HepG2 (cell line): ENCODE data around the gene UNC13D. TPM values are rescaled to one million over a fixed set of nuclear protein-coding genes. Genes with fewer than 3 reads are reported as not detected.

Experiments
- ATAC-seq: fragments of 200-7000 bp; cut with Tn5 transposase; 3 replicates; pipeline ENCODE4 v1.9.1; 2020; ENCODE audit warnings: mild to moderate bottlenecking, moderate library complexity
- BruUV-seq: library from RNA; stranded (reverse); fragments of 400-500 nt; replicated peaks from 2 replicates; lab custom pipeline; 2021; lab: Mats Ljungman, UMichigan
- CTCF ChIA-PET: fragments of 300-600 bp; formaldehyde crosslinking; extraction: SDS; loops from one replicate; lab custom pipeline; 2021; ENCODE audit warnings: low total read pairs, inconsistent platforms, low intra/inter-chr PET ratio; lab: Yijun Ruan, JAX
- POLR2A ChIA-PET: fragments of 350-600 bp; sonication (Branson Sonifier 250); formaldehyde crosslinking; loops from one replicate; lab custom pipeline; 2020; ENCODE audit warnings: antibody characterized with exemption, inconsistent platforms; lab: Yijun Ruan, JAX
- DNase-seq: peaks from one replicate; pipeline ENCODE4 v3.0.0-alpha.2; 2015; ENCODE audit warnings: low spot score
- FAIRE-seq: peaks from 3 replicates; lab custom pipeline; 2011; peaks lifted over from hg19 to GRCh38; lab: Jason Lieb, UNC
- H2AFZ ChIP-seq: one replicate; pipeline ENCODE4 v1.6.1; 2011; ENCODE audit warnings: low read length, inconsistent platforms
- H3K27ac ChIP-seq: fragments of 300-600 bp; 3 replicates; pipeline ENCODE4 v1.8.0; 2011; ENCODE audit warnings: mixed run types, mild to moderate bottlenecking, mixed read lengths, low read length, inconsistent platforms; ENCODE audit not compliant: insufficient read depth; ENCODE audit errors: extremely low read length
- H3K27me3 ChIP-seq, 2 experiments: fragments of 200-600 bp in 1 of 2; 2 replicates in 1 of 2; 3 replicates in 1 of 2; pipeline versions ENCODE4 v1.6.0 to v1.8.0; 2011; ENCODE audit warnings: low read length in 2 of 2, mild to moderate bottlenecking in 2 of 2, moderate library complexity in 2 of 2, inconsistent platforms in 1 of 2; ENCODE audit not compliant: insufficient read depth in 2 of 2, control insufficient read depth in 1 of 2
- H3K36me3 ChIP-seq, 2 experiments: fragments of 200-600 bp in 1 of 2; replicated peaks in 1 of 2; 2 replicates in 1 of 2; 3 replicates in 1 of 2; pipeline versions ENCODE4 v1.5.1 to v1.8.0; 2011; ENCODE audit warnings: low read length in 2 of 2, inconsistent platforms in 1 of 2; ENCODE audit not compliant: insufficient read depth in 2 of 2, control insufficient read depth in 1 of 2
- H3K4me1 ChIP-seq: 2 replicates; pipeline ENCODE4 v1.5.1; 2012; ENCODE audit warnings: low read length, inconsistent platforms; ENCODE audit not compliant: insufficient read depth
- H3K4me2 ChIP-seq: 2 replicates; pipeline ENCODE4 v1.6.0; 2011; ENCODE audit warnings: low read depth, low read length, inconsistent platforms
- H3K4me3 ChIP-seq, 3 experiments: fragments of 200-600 bp in 1 of 3; sonication (generic), shearing (Covaris generic) in 1 of 3; replicated peaks in 1 of 3; 2 replicates each; pipeline ENCODE4 v1.5.1; 2011 to 2016; ENCODE audit warnings: low read length in 3 of 3, inconsistent platforms in 2 of 3, low read depth in 2 of 3, mild to moderate bottlenecking in 2 of 3, control low read depth in 1 of 3, mixed read lengths in 1 of 3; ENCODE audit not compliant: insufficient read depth in 1 of 3
- H3K79me2 ChIP-seq: one replicate; pipeline ENCODE4 v1.6.1; 2011; ENCODE audit warnings: low read length, inconsistent platforms; ENCODE audit not compliant: insufficient read depth
- H3K9ac ChIP-seq: 2 replicates; pipeline ENCODE4 v1.6.0; 2011; ENCODE audit warnings: mild to moderate bottlenecking, low read depth, low read length, inconsistent platforms; ENCODE audit not compliant: insufficient read depth
- H3K9me3 ChIP-seq: 2 replicates; pipeline ENCODE4 v1.5.1; 2012; ENCODE audit warnings: mild to moderate bottlenecking, low read length
- H4K20me1 ChIP-seq: 2 replicates; pipeline ENCODE4 v1.6.0; 2011; ENCODE audit warnings: inconsistent platforms, mild to moderate bottlenecking, low read length, moderate library complexity; ENCODE audit not compliant: insufficient read depth
- AGO2 ChIP-seq: fragments of 200-400 bp; formaldehyde crosslinking; optimal IDR thresholded peaks from 2 replicates; pipeline ENCODE3; 2017; ENCODE audit warnings: mild to moderate bottlenecking, low read depth, low read length, moderate library complexity
- ELF3 ChIP-seq: IDR thresholded peaks from 2 replicates; pipeline ENCODE4 v1.6.1; 2016; ENCODE audit warnings: missing genetic modification reagents, missing compliant biosample characterization
- PHF20 ChIP-seq: sonication (generic); formaldehyde crosslinking; IDR thresholded peaks from 2 replicates; pipeline ENCODE4 v1.5.0; 2020; ENCODE audit warnings: mild to moderate bottlenecking, missing genetic modification reagents
- SRSF4 ChIP-seq: fragments of 200-400 bp; formaldehyde crosslinking; IDR thresholded peaks from one replicate; pipeline ENCODE4 v1.6.1; 2018; ENCODE audit warnings: mild to moderate bottlenecking, low read depth, low read length, moderate library complexity; ENCODE audit not compliant: poor library complexity, severe bottlenecking
- WGBS: methylation state at CpG from one replicate; pipeline ENCODE4 v1.1.6; 2017; ENCODE audit warnings: low lambda C conversion rate; 5-methylcytosine and 5-hydroxymethylcytosine counted together
- in situ Hi-C: cut with HindIII; loops from 2 replicates; pipeline ENCODE4 v1.10.0; 2017; ENCODE audit warnings: low pct_unique_long_range_greater_than_20kb; ENCODE audit not compliant: extremely low pct_ligation_motif_present
- intact Hi-C: fragments of 100-400 bp; cut with micrococcal nuclease; formaldehyde crosslinking; loops from one replicate; pipeline ENCODE4 v1.10.0; 2022; ENCODE audit not compliant: unreplicated experiment
- polyA plus RNA-seq, 8 experiments: library from polyadenylated mRNA; depleted of rRNA in 3 of 8; stranded (reverse) in 7 of 8; unstranded in 1 of 8; fragments of >200 nt; fragmentation: Illumina TruSeq in 4 of 8; extraction: Trizol in 4 of 8; gene quantifications; 2 replicates each; pipeline versions ENCODE4 v1.2.1 to v1.2.3, GENCODE V29; 2011 to 2016; ENCODE audit warnings: low read depth in 4 of 8, missing spikeins in 1 of 8, mixed read lengths in 1 of 8; ENCODE audit not compliant: insufficient read depth in 1 of 8
- total RNA-seq, 5 experiments: library from RNA; depleted of rRNA; stranded (reverse); fragments of >200 nt; fragmentation: Illumina TruSeq; extraction: Trizol; gene quantifications; 2 replicates each; pipeline ENCODE4 v1.2.3, GENCODE V29; 2016; ENCODE audit warnings: low read depth in 1 of 5
- TF ChIP-seq, protein P1 (sequence below): sonication (generic); formaldehyde crosslinking; IDR thresholded peaks from 2 replicates; pipeline ENCODE4 v1.5.0; 2020; ENCODE audit warnings: mild to moderate bottlenecking, missing genetic modification reagents, moderate library complexity

Gene UNC13D
- total and polyA plus RNA-seq, 2 of the 13 experiments (the other 11 are each of a cell fraction or from before 2014, with no cell fraction given), result 29.7 to 42.7 TPM

DNA sequence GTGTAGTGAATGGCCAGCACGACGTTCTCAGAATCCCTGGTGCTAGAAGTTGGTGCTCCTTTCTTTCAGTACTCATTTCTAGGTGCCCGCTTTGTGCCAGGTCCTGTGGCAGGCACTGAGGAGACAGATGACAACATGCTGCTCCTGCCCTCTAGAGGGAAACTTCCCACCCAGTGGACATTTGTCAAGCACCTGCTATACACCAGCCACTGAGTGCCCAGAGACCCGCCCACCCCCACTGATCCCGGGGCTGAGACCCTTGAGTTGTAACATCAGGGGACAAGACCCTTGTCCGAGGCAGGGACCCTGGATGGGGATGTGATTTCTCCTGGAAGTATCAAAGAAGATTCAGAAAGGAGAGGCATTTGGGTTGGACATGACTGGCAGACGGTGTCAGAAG, 25.1 kb downstream of the UNC13D start:
- H2AFZ ChIP-seq, result no peak overlapping the region
- no peak overlapping the region for H3K4me2 ChIP-seq
- no peaks in the 10 kb centered on the region for H3K27me3 ChIP-seq
- no peak overlapping the region for H3K27ac ChIP-seq
- DNase-seq, result no peak
- 99% methylated on average over 7 of the region's 7 CpGs for WGBS
- CTCF ChIA-PET, result no interaction called here
- TF ChIP-seq SRSF4, result no peak
- TF ChIP-seq, protein P1, sequence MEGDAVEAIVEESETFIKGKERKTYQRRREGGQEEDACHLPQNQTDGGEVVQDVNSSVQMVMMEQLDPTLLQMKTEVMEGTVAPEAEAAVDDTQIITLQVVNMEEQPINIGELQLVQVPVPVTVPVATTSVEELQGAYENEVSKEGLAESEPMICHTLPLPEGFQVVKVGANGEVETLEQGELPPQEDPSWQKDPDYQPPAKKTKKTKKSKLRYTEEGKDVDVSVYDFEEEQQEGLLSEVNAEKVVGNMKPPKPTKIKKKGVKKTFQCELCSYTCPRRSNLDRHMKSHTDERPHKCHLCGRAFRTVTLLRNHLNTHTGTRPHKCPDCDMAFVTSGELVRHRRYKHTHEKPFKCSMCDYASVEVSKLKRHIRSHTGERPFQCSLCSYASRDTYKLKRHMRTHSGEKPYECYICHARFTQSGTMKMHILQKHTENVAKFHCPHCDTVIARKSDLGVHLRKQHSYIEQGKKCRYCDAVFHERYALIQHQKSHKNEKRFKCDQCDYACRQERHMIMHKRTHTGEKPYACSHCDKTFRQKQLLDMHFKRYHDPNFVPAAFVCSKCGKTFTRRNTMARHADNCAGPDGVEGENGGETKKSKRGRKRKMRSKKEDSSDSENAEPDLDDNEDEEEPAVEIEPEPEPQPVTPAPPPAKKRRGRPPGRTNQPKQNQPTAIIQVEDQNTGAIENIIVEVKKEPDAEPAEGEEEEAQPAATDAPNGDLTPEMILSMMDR (CRISPR knock-in tag), result peak; percentile 20; the same call in 1 of the 2 replicates
- no peak for TF ChIP-seq ELF3
- POLR2A ChIA-PET, result no interaction called here
- H3K79me2 ChIP-seq, result no peaks in the 10 kb centered on the region
- no peak for FAIRE-seq
- 0 out of 3 replicates have a peak, but pooled peaks have one; percentile 4 for ATAC-seq
- H3K4me1 ChIP-seq, result no peaks in the 10 kb centered on the region
- no peak overlapping the region for H3K4me3 ChIP-seq
- in situ Hi-C loops, result no loop called here
- peaks cover 53 to 93% of the 10 kb centered on the region in 2 experiments for H3K36me3 ChIP-seq
- intact Hi-C loops, result no loop called here
- no peaks in the 10 kb centered on the region for H3K9me3 ChIP-seq
- no peaks in the 10 kb centered on the region for H4K20me1 ChIP-seq
- H3K9ac ChIP-seq, result no peak overlapping the region
- no TSS peak for BruUV-seq

DNA sequence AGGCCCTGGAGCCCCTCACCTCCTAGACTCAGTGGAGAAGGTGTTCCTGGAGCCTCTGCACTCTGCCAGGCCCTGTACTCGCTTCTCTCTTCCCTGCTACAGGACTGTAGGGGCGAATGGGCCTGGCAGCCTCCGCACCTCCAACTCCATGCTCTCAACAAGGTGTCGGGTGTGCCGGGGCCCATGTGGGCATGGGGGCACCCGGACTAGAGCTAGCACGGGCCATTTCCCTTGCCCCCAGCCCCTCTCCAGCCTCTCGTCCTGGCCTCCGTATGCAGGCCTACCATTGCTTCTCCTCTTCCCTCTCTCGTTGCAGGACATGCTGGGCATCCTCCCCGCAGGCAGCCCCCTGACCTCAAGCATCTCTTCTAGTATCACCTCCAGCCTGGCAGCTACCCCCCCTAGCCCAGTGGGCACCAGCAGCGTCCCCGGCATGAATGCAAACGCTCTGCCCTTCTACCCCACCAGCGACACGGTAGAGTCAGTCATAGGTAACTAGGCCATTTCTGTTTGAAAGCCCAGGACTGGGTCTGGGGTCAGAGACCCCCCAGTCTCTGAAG, 25.8 kb downstream of the UNC13D start:
- no peaks in the 10 kb centered on the region for H4K20me1 ChIP-seq
- ChIA-PET POLR2A (interaction anchor here (4.4 kb wide), 1 partner anchor 39 kb away, joined by 20 read pairs; a partner anchor contains a TSS), CTCF (no interaction called here)
- H3K79me2 ChIP-seq, result no peaks in the 10 kb centered on the region
- no peak overlapping the region for H3K4me2 ChIP-seq
- peaks cover 57 to 93% of the 10 kb centered on the region in 2 experiments for H3K36me3 ChIP-seq
- H3K27ac ChIP-seq, result no peak overlapping the region
- H3K27me3 ChIP-seq, result no peaks in the 10 kb centered on the region
- DNase-seq, result no peak
- H2AFZ ChIP-seq, result no peak overlapping the region
- BruUV-seq, result no TSS peak
- 98% methylated on average over 16 of the region's 16 CpGs for WGBS
- H3K9ac ChIP-seq, result no peak overlapping the region
- ATAC-seq, result no peak
- in situ Hi-C loops, result no loop called here
- no peak overlapping the region for H3K4me3 ChIP-seq
- TF ChIP-seq AGO2 (peak; percentile 39), PHF20 (CRISPR knock-in tag) (no peak)
- H3K9me3 ChIP-seq, result no peaks in the 10 kb centered on the region
- no peak for FAIRE-seq
- no peaks in the 10 kb centered on the region for H3K4me1 ChIP-seq
- intact Hi-C loops, result no loop called here
